DMS153 treated with DMSO at 0.1 percent for 48 hours (cell line): ENCODE data around the gene SLC22A14.
"Not testable (repeated sequence)": the region's sequence is repeated elsewhere in the genome, so short reads cannot be mapped to it uniquely, and the experiment has no call there.

Experiments used
- DNase-seq: peaks from one replicate; lab custom pipeline; 2025; ENCODE audit not compliant: unreplicated experiment; lab: John Stamatoyannopoulos, UW

SLC22A14 gene, protein sequence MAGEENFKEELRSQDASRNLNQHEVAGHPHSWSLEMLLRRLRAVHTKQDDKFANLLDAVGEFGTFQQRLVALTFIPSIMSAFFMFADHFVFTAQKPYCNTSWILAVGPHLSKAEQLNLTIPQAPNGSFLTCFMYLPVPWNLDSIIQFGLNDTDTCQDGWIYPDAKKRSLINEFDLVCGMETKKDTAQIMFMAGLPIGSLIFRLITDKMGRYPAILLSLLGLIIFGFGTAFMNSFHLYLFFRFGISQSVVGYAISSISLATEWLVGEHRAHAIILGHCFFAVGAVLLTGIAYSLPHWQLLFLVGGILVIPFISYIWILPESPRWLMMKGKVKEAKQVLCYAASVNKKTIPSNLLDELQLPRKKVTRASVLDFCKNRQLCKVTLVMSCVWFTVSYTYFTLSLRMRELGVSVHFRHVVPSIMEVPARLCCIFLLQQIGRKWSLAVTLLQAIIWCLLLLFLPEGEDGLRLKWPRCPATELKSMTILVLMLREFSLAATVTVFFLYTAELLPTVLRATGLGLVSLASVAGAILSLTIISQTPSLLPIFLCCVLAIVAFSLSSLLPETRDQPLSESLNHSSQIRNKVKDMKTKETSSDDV

GRCh38 chr3:38281895-38282686, at the start of gene SLC22A14:
TSS of gene SLC22A14 (plus strand) at chr3:38282294. CDS start at chr3:38306027, 23,733 bp downstream.
- DNase-seq, result no peak

- DNase-seq, result no peak
These were observed 49.4 kb upstream of the SLC22A14 start for GRCh38 chr3:38232701-38233100.

- DNase-seq, result no peak
These were observed 46.6 kb upstream of the SLC22A14 start for GRCh38 chr3:38235466-38235865.

DNA sequence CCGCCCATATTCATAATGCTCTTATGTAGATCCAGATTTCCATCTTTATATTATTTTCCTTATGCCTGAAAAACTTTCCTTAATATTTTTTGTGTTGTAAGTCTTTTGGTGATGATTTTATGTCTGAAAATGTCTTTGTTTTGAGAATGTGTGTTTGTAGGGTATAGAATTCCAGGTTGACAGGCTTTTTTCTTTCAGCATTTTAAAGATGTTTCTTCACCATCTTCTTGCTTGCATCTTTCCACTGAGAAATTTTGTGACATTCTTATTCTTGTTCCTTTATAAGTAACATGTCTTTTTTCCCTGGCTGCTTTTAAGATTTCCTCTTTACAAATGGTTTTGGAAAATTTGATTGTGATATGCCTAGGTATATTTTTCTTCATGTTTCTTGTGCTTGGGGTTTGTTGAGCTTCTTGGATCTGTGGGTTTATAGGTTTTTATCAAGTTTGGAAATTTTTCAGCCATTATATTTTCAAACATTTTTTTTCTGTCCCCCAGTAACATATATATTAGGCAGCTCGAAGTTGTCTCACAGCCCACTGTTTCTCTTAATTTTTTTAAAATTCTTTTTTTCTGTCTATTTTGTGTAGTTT, 43.6 kb upstream of the SLC22A14 start:
- DNase-seq, result no peak

DNA sequence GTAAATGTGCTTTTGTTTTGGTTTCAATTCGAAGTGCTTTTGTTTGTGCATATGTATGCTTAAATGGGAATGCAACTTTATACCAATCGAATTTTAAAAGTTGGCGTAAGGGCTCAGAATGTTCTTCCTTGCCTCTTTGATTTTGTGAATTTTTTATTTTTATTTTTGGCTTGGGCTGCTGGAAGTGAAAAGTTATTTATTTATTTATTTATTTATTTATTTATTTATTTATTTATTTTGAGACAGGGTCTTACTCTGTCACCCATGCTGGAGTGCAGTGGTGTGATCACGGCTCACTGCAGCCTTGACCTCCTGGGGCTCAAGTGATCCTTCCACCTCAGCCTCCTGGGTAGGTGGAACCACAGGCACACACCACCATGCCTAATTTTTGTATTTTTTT, 39.3 kb upstream of the SLC22A14 start:
- DNase-seq, result not testable (repeated sequence)

DNA sequence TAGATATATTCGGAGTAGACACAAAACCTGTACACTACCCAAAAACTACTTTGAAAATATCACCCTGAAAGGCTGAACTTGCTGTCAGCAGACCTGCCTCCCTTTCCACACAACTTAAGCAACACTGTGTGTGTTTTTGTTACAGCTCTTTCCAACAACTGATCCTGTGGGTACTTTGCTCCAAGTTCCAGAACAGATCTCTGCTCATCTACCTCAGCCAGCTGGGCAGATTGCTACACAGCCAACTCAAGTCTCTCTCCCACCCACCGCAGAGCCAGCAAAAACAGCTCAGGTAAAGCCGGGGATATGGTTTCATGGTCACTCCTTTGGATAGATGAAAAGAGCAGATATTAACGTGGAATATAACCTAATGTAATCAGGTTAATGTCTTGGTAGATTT, 36.2 kb upstream of the SLC22A14 start:
- no peak for DNase-seq

DNA sequence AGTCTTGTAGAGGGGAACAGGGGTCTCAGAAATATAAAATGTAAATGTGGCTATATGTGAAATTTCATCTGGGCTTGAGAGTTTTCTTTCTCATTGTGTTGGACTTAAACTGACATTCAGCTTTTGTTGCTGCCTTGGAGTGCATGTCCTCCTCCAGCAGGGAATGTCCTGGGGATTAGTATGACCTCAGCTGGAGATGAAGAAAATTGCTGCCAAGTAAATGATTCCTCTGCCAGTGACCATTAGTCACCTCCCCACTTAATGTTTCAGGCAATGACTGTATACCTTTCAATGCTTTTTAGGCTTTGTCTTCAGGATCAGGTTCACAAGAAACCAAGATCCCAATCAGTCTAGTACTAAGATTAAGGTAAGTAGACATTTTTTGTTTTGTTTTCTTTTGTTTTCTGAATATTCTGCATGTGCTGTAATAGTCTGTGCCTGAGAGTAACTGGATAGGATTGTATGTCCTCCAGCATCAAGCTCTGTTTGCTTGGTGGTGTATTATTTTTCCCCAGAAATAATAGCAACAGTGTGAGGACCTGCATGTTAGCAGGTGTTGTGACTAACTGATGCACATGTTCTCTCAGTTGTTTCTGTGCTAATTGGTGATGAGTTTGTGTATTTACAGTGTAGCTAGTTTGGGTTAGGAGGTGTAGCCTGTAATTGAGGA, 34.6 kb upstream of the SLC22A14 start:
- no peak for DNase-seq

- DNase-seq, result no peak
These were observed 31.9 kb upstream of the SLC22A14 start for GRCh38 chr3:38250198-38250597.

DNA sequence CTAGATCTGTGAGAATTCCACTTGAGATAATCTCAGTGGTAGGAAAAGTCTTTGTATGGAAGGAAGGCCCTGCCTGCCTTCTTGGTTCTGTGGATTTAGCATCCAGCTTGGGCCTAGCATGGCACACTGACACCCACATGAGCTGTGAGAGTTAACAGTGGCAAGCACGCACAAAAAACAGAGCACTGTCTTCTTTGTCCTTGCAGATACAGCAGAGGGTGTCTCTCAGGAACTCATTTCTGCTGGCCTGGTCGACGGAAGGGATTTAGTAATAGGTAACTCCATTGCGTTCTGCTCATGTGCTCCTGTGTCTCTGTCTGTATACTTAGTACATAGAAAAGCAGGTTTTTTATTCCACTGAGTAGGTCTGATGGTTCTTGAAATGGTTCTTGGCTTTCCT, 30.9 kb upstream of the SLC22A14 start:
- no peak for DNase-seq

- DNase-seq, result no peak
These were observed 28.4 kb upstream of the SLC22A14 start for GRCh38 chr3:38253704-38254103.

- DNase-seq, result no peak
These were observed 27.2 kb upstream of the SLC22A14 start for GRCh38 chr3:38254872-38255271.

DNA sequence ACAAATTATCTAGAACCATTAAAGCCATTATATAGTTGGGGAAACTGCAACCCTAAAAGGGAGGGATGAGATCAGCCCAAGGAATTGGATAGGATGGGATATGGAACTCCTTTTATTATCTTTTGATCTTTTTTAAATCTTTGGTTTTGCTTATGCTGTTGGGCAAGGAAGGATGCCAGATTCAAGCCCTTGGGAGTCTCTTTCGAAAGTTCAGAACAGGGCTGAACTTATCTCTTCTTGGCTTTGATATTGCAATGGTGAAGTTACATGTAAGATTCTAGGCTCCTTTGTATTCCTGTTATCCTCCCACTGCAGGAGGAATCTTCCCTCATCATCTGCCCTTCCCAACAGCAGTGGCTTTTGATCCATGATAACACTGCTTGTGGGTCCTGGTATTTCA, 26.5 kb upstream of the SLC22A14 start:
- no peak for DNase-seq

- DNase-seq, result no peak
These were observed 24.5 kb upstream of the SLC22A14 start for GRCh38 chr3:38257583-38257982.

DNA sequence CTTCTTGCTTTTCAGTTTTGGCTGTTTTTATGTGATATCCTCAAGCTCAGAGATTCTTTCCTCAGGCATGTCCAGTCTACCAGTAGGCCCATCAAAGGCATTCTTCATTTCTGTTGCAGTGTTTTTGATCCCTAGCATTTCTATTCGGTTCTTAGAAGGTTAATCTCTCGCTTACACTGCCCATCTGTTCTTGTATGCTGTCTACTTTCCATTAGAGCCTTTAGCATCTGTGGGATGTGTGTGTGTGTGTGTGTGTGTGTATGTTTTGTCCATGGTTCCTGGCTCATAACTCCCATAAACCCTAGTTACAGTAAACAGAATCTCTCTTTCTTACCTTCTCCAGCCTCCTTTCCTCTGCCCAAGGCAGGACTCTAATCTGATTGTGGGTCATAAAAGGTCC, 21.6 kb upstream of the SLC22A14 start:
- no peak for DNase-seq

DNA sequence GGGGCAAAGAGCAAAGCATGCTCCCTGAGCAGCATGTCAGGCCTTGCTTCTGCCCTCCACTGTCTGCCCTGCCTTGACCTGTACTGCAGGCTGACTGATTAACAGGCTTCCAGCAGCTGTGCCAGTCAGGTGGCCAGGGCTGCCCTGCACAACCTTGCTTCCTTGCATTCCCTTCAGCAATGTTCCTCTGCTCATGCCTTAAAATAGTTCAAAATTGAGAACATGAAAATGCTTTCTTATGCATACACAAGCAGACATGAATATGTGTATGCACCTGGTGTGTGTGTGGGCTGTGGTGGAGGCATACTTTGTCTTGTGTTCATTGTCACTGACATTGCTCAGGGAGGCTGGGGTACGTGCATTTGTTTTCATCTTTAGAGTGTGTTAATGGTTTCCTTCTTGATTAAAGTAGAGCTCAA, 17.7 kb upstream of the SLC22A14 start:
- no peak for DNase-seq

- no peak for DNase-seq
These were observed 17.3 kb upstream of the SLC22A14 start for GRCh38 chr3:38264779-38265178.

- no peak for DNase-seq
These were observed 16.3 kb upstream of the SLC22A14 start, which contains the start of gene SLC22A13 for GRCh38 chr3:38265604-38266307. TSS of gene SLC22A13 (plus strand) at chr3:38265812. CDS start at chr3:38265861, 49 bp downstream.

DNA sequence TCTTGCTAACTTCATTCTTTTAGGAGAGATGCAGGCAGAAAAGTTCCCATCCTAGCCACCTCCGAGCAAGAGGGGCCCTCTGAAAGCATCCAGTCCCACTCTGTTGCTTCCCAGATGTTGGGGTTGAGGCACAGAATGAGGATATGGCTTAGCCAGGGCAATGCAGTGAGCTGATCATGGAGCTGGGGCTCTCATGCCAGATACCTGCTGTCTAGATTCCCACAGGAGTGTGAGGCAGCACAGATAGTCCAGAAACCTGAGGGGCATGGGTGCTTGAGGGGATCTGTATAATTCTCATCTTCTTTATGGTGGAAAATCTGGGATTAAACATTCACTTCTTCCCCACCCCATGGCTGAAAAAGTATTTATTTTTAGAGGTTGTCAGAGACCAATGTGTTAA, 15.3 kb upstream of the SLC22A14 start:
- DNase-seq, result no peak

DNA sequence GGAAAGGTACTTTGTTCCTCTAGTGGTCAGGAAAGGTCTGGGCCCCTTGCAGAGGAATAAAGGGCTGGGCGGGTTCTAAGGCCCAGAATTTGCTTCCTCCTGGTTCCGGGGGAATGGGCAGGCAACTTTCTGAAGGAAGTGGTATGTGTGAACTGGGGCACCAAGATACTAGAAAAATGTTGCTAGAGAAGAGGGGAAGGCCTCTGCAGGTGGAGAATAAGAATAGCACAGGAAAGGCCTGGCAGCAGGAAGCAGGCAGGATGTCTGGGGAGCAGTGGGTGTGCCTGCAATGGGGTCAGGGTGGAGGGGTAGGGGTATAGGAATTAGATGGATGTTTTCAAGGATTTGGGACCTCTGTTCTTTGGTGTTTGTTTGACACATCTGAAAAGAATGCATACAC, 14.4 kb upstream of the SLC22A14 start:
- DNase-seq, result no peak

- DNase-seq, result no peak
These were observed 14.0 kb upstream of the SLC22A14 start for GRCh38 chr3:38268087-38268486.
